Type B pancreatic cell (in vitro differentiated cells): ENCODE measurements around the gene DPYSL5. TPM values are rescaled to one million over a fixed set of nuclear protein-coding genes. Genes with fewer than 3 reads are reported as not detected.

ENCODE experiments used
- DNase-seq: peaks from one replicate; pipeline ENCODE4 v3.0.0; 2021; ENCODE audit warnings: mixed read lengths; ENCODE audit not compliant: unreplicated experiment; ENCODE audit errors: extremely low spot score
- H3K27ac Mint-ChIP-seq: 2 replicates; pipeline ENCODE4 v1.8.0; 2021; ENCODE audit warnings: mild to moderate bottlenecking, mixed read lengths
- H3K27me3 Mint-ChIP-seq: 2 replicates; pipeline ENCODE4 v1.8.0; 2021; ENCODE audit warnings: mixed read lengths
- H3K36me3 Mint-ChIP-seq: 2 replicates; pipeline ENCODE4 v1.8.0; 2021; ENCODE audit warnings: mixed read lengths
- H3K4me1 Mint-ChIP-seq: one replicate; pipeline ENCODE4 v1.8.0; 2021; ENCODE audit warnings: mixed read lengths; ENCODE audit not compliant: unreplicated experiment
- H3K4me3 Mint-ChIP-seq: 2 replicates; pipeline ENCODE4 v1.8.0; 2021; ENCODE audit warnings: mild to moderate bottlenecking, mixed read lengths
- H3K9me3 Mint-ChIP-seq: 2 replicates; pipeline ENCODE4 v1.8.0; 2021; ENCODE audit warnings: mixed read lengths
- total RNA-seq: library from RNA; stranded (reverse); gene quantifications from 2 replicates; pipeline ENCODE4 v1.2.1, GENCODE V29; 2021; ENCODE audit warnings: low replicate concordance
- TF ChIP-seq, protein P1 (sequence below): fragments of 200-600 bp; sonication (generic); conservative IDR thresholded peaks from 2 replicates; pipeline ENCODE4 v1.5.0; 2021; ENCODE audit warnings: antibody characterized with exemption, mild to moderate bottlenecking

DPYSL5 gene
- total RNA-seq, 1 donor from 2014 or later: 51.1 TPM

- TF ChIP-seq, protein P1, sequence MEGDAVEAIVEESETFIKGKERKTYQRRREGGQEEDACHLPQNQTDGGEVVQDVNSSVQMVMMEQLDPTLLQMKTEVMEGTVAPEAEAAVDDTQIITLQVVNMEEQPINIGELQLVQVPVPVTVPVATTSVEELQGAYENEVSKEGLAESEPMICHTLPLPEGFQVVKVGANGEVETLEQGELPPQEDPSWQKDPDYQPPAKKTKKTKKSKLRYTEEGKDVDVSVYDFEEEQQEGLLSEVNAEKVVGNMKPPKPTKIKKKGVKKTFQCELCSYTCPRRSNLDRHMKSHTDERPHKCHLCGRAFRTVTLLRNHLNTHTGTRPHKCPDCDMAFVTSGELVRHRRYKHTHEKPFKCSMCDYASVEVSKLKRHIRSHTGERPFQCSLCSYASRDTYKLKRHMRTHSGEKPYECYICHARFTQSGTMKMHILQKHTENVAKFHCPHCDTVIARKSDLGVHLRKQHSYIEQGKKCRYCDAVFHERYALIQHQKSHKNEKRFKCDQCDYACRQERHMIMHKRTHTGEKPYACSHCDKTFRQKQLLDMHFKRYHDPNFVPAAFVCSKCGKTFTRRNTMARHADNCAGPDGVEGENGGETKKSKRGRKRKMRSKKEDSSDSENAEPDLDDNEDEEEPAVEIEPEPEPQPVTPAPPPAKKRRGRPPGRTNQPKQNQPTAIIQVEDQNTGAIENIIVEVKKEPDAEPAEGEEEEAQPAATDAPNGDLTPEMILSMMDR: no peak
- Mint-ChIP-seq H3K4me1 (peaks cover 21% of the 10 kb centered on the region), H3K27me3 (no peaks in the 10 kb centered on the region), H3K4me3 (no peak overlapping the region), H3K27ac (no peak overlapping the region), H3K36me3 (no peaks in the 10 kb centered on the region), H3K9me3 (no peaks in the 10 kb centered on the region)
- peak; percentile 13 for DNase-seq
Observed at GRCh38 chr2:26885651-26886329, 37.9 kb downstream of the DPYSL5 start.

DNA sequence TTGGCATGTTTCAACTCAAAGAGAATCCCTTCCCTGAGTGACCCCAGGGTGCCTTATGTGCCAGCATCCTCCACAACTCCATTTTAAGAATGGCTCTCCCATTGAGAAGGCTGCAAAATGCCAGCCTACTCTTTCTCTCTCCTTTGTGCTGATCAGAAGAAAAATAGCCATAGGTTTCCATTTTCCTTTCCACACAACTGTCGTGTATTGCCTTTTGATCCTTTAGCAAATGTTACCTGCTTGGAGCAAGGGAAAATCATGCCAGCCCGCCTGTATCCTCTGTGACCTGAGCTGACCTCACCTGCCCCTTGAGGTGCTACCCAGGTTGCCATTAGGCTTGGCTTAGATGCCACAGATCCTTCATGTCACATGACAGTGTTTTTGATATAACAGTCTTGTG, 38.8 kb downstream of the DPYSL5 start:
- H3K27ac Mint-ChIP-seq: no peak overlapping the region
- H3K4me3 Mint-ChIP-seq: no peak overlapping the region
- H3K27me3 Mint-ChIP-seq: no peaks in the 10 kb centered on the region

GRCh38 chr2:26887151-26887550, 39.2 kb downstream of the DPYSL5 start:
- no peaks in the 10 kb centered on the region for H3K36me3 Mint-ChIP-seq
- TF ChIP-seq, protein P1: no peak
- no peak overlapping the region for H3K4me3 Mint-ChIP-seq
- DNase-seq: no peak
- H3K9me3 Mint-ChIP-seq: no peaks in the 10 kb centered on the region
- H3K4me1 Mint-ChIP-seq: peaks cover 25% of the 10 kb centered on the region
- no peak overlapping the region for H3K27ac Mint-ChIP-seq
- no peaks in the 10 kb centered on the region for H3K27me3 Mint-ChIP-seq

More for the DNA sequence above, 38.8 kb downstream of the DPYSL5 start:
- peaks cover 25% of the 10 kb centered on the region for H3K4me1 Mint-ChIP-seq
- H3K36me3 Mint-ChIP-seq: no peaks in the 10 kb centered on the region
- no peak for DNase-seq
- TF ChIP-seq, protein P1: no peak
- no peaks in the 10 kb centered on the region for H3K9me3 Mint-ChIP-seq

DNA sequence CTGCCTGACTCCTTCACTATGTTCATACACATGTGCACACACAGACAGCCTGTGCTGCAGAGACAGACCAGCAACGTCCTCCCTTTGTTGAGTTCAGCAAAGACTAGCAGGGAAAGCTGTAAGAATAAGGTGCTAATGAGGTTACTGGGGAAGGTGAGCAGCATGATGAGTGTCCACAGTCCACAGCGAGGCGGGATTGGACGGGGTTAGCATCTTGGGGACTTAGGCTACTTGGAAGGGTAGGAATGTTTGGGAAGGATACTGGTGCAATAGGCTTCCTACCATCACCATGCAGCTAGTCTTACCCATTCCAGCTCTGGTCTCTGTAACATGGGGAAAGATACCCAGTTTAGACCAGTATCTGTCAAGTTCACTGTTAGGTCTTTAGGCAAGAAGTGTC, 41.9 kb downstream of the DPYSL5 start:
- Mint-ChIP-seq H3K36me3 (no peaks in the 10 kb centered on the region), H3K4me3 (no peak overlapping the region), H3K27me3 (no peaks in the 10 kb centered on the region), H3K27ac (no peak overlapping the region), H3K9me3 (no peaks in the 10 kb centered on the region), H3K4me1 (peaks cover 20% of the 10 kb centered on the region)
- DNase-seq: no peak
- TF ChIP-seq, protein P1: no peak

DNA sequence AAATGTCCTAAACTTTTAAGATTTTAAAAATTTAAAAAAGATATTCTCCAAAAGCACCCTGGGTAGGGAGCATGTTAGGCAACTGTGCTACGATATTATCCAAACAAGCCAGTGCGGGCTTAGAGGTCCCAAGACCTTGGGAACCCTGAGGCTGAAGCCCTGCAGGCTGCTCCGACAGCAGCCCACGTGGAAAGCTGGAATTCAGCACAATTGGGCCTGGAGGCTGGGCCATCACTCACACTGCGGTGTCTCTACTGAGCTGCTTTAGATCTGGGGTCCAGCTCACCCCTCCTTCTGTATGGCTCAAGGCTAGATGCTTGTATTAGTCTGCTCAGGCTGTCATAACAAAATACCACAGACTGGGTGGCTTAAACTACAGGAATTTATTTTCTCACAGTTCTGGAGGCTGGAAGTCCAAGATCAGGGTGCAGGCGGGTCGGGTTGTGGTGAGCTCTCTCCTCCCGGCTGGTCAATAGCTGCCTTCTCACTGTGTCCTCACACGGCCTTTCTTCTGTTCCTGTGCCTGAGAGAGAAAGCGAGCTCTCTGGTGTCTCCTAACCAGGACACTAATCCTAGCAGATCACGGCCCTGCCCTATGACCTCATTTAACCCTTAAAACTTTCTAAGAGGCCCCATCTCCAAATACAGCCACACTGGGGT, 42.5 kb downstream of the DPYSL5 start:
- Mint-ChIP-seq H3K27me3 (no peaks in the 10 kb centered on the region), H3K4me3 (no peak overlapping the region), H3K27ac (no peak overlapping the region), H3K4me1 (peaks cover 20% of the 10 kb centered on the region), H3K9me3 (no peaks in the 10 kb centered on the region), H3K36me3 (no peaks in the 10 kb centered on the region)
- TF ChIP-seq, protein P1: no peak
- DNase-seq: no peak
